SK-N-MC (cell line): ENCODE data around the gene CACNA1S.

Experiments
- EZH2 ChIP-seq: fragments of 200-600 bp; sonication (generic); IDR thresholded peaks from one replicate; pipeline ENCODE4 v1.6.1; 2017; ENCODE audit warnings: antibody characterized with exemption
- POLR2AphosphoS5 ChIP-seq: IDR thresholded peaks from 2 replicates; pipeline ENCODE4 v1.6.1; 2012; ENCODE audit warnings: mild to moderate bottlenecking, low read depth, low read length, borderline replicate concordance

- TF ChIP-seq EZH2 = no peak
- TF ChIP-seq POLR2AphosphoS5 = no peak
Observed at GRCh38 chr1:201009962-201010645, 102.1 kb downstream of the CACNA1S start.
